T-helper 22 cell (primary cell): ENCODE measurements around the gene NLK.
"Not testable (repeated sequence)": the region's sequence is repeated elsewhere in the genome, so short reads cannot be mapped to it uniquely, and the experiment has no call there.

Experiments used
- DNase-seq: peaks from one replicate; pipeline ENCODE4 v3.0.0-alpha.2; 2020; ENCODE audit warnings: low read depth

The NLK gene

DNA sequence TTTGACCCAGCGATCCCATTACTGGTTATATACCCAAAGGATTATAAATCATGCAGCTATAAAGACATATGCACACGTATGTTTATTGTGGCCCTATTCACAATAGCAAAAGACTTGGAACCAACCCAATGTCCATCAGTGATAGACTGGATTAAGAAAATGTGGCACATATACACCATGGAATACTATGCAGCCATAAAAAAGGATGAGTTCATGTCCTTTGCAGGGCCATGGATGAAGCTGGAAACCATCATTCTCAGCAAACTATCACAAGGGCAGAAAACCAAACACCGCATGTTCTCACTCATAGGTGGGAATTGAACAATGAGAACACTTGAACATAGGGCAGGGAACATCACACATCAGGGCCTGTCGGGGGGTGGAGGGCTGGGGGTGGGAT is 112.9 kb downstream of the NLK start:
- DNase-seq, result not testable (repeated sequence)

DNA sequence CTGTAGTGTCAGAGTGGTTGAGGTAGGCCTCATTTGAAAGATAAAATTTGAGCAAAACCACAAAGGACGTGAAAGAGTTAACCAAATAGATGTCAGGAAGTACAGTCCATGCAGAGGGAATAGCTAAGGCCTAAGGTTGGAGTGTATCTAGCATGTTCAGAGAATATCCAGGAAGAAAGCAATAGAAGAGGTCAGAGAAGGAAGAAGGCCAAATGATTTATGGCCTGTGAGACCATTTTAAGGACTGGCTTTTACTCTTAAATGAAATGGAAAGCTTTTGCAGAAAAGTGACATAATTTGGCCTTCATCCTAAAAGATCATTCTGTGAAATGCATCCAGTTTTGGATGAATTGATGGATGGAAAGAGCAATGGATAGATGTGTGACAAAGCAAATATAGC is 116.5 kb downstream of the NLK start:
- no peak for DNase-seq

- DNase-seq, result no peak
These were observed 117.4 kb downstream of the NLK start for GRCh38 chr17:28159924-28160323.

GRCh38 chr17:28160610-28161009 is 118.1 kb downstream of the NLK start:
- DNase-seq, result no peak

DNA sequence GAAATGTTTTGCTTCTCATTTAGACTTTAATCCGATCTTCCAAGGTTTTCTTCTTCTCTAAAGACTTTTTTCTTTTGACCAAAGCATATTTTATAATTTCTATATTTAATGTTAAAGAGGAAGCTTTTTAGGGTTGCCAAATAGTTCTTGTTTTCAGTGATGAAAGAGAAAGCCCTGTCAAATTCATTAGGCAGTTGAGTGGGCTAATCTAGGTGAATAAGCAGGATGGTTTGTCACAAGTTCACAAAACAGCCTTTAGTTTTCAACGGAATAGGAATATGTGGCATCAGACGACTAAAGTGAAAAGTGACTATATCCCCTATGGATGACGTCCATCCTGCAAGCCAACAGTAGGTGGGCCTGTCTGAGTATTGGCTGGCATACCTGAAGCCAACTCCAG is 118.8 kb downstream of the NLK start:
- DNase-seq, result no peak

DNA sequence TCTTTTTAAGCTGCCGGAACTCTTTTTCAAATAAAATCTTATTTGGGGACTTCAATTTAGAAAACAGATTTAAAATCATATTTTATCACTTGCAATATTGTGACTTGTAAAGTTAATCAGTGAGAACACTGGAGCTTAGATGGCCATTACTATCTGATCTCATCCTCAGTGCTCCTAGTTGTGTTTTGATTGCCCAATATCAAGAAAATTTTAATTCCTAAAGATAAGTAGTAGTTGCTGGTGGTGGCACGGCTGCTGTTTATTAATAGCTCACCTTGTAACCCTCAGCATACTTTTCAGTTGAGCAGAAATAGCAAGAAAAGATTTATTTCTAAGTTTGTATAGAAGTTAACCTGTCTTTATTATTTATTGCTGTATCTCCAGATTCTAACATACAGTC is 124.0 kb downstream of the NLK start:
- no peak for DNase-seq

GRCh38 chr17:28169621-28170349 is 127.3 kb downstream of the NLK start:
- no peak for DNase-seq

DNA sequence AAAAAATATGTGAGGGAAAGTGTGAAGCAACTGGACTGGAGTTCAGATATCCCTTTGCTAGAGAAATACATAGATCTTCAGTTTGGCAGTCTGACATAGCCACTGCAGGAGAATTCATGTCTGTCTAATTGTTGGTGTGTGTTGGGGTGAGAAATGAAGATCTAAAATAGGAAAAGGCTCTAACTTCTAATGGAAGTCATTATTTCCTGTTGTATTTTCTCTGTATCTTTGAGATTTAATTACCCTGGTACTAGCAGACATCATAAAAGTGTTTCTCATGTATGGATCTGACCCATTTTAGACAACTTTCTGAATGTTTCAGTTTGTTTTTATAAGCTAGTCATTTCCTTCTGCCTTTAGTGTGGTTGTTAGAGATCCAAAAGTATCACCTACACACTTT is 128.3 kb downstream of the NLK start:
- DNase-seq, result no peak

DNA sequence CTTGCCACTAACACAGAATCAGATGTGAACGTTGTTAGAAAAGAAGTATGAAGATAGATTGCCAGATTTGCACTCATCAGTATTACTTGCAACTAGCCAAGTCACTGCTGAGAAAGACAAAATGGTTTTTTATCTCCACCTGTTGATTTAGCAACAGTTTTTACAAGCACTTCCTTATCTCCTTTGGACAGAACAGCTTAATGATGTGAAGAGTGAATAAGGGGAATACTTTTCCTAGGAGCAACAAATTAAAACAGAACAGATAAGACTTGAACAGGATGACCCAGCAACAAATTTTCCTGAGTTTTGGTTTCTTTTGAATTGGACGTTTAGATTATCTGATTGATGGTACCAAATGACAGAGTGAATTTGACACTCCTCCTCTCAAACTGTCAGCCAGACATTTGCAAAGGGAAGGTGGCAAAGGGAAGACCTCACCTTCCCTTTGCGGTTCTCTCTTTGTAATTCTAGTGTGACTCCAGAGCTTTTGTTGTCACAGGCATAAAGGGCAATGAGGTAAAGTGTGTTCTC is 130.6 kb downstream of the NLK start:
- no peak for DNase-seq

DNA sequence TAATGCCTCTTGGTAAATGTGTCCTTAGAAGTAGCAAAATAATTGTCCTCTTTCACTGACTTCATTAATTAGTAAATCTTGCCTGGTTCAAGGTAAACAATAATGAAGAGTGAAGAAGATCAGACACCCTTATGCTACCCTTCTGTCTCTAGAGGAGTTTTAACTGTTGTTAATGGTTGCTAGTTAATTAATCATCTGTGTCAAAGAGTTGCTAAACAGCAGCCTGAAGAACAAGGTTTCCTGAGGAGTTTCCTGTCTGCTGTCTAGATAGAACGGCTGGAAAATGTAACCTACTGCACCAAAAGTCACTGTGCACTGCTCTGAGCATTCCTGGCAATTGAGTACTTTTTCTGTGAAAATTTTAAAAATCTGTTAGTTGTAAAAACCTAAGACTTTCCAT is 131.3 kb downstream of the NLK start:
- no peak for DNase-seq

DNA sequence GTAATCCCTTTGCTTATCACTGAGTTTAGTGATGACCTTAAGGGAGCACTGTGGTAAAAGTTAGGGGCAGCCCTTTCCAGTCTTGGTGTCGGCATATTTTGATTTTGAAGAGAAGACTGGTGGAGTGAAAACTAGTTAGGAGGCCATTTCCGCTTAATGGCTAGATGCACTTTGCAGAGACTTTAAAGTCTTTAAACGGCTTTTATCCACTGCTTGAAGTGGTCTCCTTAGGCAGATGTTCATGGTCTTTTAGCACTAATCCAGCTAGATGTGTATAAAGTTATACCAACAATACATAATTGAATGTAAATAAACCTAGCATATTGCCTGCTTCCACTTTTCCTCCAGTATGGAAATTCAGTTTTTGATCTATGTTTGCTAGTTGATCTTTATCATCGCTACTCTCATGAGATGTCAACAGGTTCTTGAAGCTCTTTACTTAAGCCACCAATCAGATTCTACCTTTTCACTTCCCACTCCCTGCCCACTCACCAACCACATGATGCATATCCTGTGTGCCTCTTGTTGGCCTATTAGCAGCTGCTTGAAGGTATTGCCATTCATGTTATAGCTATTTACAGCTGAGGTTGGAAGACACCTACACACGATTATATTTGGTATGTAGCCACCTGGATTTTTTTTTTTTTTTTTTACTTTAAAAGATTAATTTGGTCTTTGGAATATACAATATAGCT is 132.0 kb downstream of the NLK start:
- DNase-seq, result no peak

DNA sequence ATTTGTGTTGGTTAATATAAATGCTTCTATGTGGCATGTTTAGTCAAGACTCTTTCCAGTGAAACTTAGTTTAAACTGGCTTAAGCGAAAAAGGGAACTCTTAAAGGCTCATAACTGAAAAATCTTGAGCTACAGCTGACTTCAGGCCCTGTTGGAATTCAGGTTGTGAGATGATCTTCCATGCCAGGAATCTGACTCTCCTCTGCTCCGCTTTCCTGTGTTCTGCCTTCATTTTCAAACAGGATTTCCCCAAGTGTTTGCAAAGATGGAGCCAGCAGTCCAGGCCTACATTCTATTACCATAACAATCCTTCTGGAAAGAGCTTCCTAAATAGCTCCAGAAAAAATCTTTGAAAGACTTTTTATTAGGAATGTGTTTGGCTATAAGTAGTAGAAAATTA is 134.9 kb downstream of the NLK start:
- DNase-seq, result no peak

- DNase-seq, result no peak
These were observed 136.3 kb downstream of the NLK start for GRCh38 chr17:28178800-28179199.

- no peak for DNase-seq
These were observed 138.0 kb downstream of the NLK start for GRCh38 chr17:28180449-28180848.

GRCh38 chr17:28181568-28181967 is 139.1 kb downstream of the NLK start:
- no peak for DNase-seq

DNA sequence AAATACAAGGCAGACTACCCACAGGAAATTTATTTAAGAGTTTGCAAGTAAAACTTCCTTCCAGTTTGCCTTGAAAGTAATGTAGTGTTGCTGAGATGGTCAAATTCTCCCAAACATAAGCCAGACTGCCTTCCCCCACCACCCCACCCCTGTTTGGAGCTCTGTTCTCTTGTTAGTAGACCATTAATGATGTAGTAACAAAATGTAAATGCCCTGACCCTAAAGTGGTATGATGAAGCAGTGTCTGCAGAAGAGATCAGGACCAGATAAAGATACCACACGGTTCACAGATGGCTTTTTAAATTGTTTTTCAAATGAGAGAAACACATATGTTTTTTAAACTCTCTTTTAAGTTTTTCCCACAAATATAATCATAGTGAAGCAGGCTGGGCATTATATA is 140.1 kb downstream of the NLK start:
- no peak for DNase-seq

- no peak for DNase-seq
These were observed 143.2 kb downstream of the NLK start for GRCh38 chr17:28185658-28186057.

GRCh38 chr17:28186472-28186871 is 144.0 kb downstream of the NLK start:
- DNase-seq, result not testable (repeated sequence)

DNA sequence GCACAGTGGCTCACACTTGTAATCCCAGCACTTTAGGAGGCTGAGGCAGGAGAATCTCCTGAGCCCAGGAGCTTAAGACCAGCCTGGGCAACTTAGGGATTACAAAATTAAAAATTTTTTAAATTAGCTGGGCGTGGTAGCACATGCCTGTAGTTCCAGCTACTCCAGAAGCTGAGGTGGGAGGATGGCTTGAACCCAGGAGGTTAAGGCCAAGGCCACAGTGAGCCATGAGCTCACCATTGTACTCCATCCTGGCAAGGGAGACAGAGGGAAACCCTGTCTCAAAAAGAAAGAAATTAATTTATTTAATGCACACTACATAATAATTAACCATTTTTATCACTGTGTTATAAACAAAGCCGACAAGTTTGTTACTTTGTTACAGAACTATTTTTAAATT is 145.5 kb downstream of the NLK start:
- no peak for DNase-seq

GRCh38 chr17:28188841-28189263 is 146.4 kb downstream of the NLK start:
- DNase-seq, result no peak

GRCh38 chr17:28189667-28190066 is 147.2 kb downstream of the NLK start:
- no peak for DNase-seq

GRCh38 chr17:28191018-28191417 is 148.5 kb downstream of the NLK start:
- no peak for DNase-seq

DNA sequence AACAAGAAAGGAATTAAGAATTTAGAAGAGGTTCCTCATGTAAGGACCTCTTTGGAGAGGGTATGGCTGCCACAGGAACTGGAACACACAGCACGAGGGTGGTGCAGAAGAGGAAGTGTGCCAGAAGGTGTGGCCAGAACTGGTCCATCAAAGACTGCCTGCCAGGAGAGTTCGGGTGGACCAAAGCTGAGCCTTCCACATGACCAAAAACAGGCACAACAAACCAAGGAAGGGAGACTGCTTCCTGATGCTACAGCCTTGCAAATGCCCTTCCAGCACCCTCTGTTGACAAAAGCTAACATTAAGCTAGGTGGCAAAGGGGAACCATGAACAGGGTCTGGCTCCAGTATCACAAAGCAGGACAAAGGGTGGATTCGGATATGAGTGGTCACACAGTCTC is 150.8 kb downstream of the NLK start:
- DNase-seq, result no peak

DNA sequence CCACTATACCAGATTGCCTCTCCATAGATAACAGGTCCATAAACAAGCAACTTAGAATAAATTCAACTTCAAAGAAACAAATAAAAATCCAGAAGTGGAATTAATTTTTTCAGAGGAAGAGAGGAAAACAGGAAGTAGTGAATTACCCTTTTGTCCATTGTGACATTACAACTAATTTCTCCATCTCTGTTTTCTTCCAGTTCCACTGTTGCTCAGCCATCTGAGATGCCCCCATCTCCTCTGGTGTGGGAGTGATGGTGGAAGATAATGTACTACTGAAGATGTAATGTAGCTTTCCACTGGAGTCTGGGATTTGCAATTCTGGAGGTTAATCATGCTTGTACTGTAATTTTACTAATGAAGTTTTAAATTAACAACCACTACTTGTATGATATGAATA is 151.9 kb downstream of the NLK start:
- DNase-seq, result no peak
